ENCODE measurements around the gene NKAIN2.
"Not testable (repeated sequence)": the region's sequence is repeated elsewhere in the genome, so short reads cannot be mapped to it uniquely, and the experiment has no call there.

NKAIN2 gene

GRCh38 chr6:124432620-124433019 is 629.0 kb downstream of the NKAIN2 start:
- Mint-ChIP-seq H3K4me3 (no peak overlapping the region), H3K27ac (no peak overlapping the region), H3K27me3 (no peaks in the 10 kb centered on the region), H3K9me3 (peaks cover 6% of the 10 kb centered on the region), H3K4me1 (no peaks in the 10 kb centered on the region), H3K36me3 (no peaks in the 10 kb centered on the region)

DNA sequence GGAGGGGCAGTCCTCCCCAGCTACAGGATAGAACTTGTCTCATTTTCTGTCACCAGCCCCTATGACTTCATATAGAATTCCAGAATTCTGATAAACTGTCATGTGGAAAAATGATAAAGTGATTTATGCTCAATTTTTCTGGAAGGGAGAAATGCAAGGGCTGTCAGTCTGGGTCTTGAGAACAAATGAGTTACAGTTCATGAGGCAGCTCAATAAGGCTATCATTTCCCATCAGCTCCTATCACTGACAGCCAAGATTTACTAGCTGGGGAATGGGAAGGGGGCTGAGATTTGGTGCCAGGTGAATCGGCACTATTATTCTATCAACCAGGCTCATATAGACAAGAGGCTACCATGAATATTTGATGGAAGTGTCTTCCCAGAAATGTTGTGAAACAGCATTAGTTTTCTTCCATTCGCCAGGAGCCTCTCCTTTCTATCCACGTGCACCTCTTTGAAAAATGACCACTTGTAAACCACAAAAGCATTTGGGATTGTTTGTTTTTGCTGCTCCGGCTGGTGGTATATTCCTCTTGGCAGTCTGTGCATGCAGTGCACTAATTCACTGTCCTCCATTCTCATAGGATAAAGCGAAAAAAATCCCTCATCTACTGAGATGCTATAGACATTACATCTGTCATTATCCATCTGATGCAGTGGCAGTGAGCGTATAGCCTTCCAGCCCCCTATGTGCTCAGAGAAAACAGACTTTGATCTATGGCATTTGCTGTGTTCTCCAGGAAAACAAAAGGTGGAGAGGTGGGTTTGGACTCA is 629.9 kb downstream of the NKAIN2 start:
- Mint-ChIP-seq H3K27me3 (no peaks in the 10 kb centered on the region), H3K36me3 (no peaks in the 10 kb centered on the region), H3K27ac (no peak overlapping the region), H3K4me3 (no peak overlapping the region), H3K9me3 (peaks cover 6% of the 10 kb centered on the region), H3K4me1 (no peaks in the 10 kb centered on the region)

DNA sequence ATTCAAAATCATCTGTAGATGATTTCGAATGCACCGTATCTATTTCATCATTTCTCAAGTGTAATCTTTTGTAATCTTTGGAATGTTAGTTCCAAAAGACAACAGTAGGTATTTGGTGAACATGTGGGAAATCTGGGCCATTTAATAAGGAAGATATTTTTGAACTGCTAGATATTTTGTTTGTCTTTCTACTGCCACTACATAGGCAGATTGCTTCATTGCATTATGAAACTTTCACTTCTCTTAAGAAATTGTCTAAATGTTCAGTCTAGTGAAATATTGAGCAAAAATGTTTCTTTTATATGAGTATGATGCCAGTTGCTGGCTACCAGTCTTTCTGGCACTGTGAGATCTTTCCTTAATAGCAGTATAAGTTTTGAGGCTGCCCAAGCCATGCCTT is 630.8 kb downstream of the NKAIN2 start:
- H3K4me3 Mint-ChIP-seq: no peak overlapping the region
- H3K4me1 Mint-ChIP-seq: no peaks in the 10 kb centered on the region
- H3K9me3 Mint-ChIP-seq: peaks cover 6% of the 10 kb centered on the region
- H3K36me3 Mint-ChIP-seq: no peaks in the 10 kb centered on the region
- H3K27me3 Mint-ChIP-seq: no peaks in the 10 kb centered on the region
- no peak overlapping the region for H3K27ac Mint-ChIP-seq

DNA sequence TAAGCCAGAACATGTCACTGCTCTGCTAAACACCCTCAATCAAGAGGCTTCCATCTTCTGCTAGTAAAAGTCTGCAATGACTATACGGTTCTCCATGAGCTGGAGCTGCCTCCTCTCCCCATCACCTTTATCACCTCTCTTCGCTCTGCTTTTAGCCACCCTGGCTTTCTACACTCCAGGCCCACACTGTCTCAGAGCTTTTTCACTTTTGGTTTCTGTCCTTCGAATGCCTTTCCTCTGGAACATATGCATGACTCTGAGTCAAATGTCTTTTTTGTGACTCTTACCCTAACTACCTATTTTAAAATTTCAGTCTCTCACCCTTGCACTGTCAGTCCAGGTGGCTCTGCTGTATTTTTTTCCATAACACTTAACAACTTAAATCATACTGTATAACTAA is 633.1 kb downstream of the NKAIN2 start:
- no peaks in the 10 kb centered on the region for H3K9me3 Mint-ChIP-seq
- H3K27me3 Mint-ChIP-seq: no peaks in the 10 kb centered on the region
- H3K27ac Mint-ChIP-seq: no peak overlapping the region
- no peaks in the 10 kb centered on the region for H3K4me1 Mint-ChIP-seq
- no peak overlapping the region for H3K4me3 Mint-ChIP-seq
- H3K36me3 Mint-ChIP-seq: no peaks in the 10 kb centered on the region

DNA sequence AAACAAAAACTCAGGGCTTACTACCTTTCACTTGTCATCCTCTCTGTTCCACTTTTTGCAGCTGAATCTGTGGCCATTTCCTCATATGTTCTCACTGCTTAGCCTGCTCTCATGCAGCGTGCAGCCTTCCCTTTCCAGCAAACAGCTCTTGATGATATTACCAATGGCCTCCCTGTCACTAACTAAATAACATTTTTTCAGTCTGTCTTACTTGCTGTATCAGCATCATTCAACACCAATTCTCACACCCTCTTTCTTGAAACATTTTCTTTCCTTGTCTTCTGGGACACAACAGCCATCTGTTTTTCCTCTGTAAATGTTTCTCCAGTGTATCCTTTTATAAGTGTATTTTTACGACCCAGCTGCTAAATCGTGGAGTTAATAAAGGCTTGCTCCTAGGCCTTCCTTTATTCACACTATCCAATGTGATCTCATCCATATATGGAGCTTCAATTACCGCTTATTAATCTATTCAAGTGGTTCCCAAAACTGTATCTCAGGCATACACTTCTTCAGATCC is 634.9 kb downstream of the NKAIN2 start:
- no peaks in the 10 kb centered on the region for H3K4me1 Mint-ChIP-seq
- no peaks in the 10 kb centered on the region for H3K9me3 Mint-ChIP-seq
- no peaks in the 10 kb centered on the region for H3K27me3 Mint-ChIP-seq
- no peak overlapping the region for H3K4me3 Mint-ChIP-seq
- H3K36me3 Mint-ChIP-seq: no peaks in the 10 kb centered on the region
- no peak overlapping the region for H3K27ac Mint-ChIP-seq

GRCh38 chr6:124441450-124441849 is 637.8 kb downstream of the NKAIN2 start:
- H3K27me3 Mint-ChIP-seq: no peaks in the 10 kb centered on the region
- H3K4me3 Mint-ChIP-seq: no peak overlapping the region
- H3K36me3 Mint-ChIP-seq: no peaks in the 10 kb centered on the region
- H3K27ac Mint-ChIP-seq: no peak overlapping the region
- no peaks in the 10 kb centered on the region for H3K9me3 Mint-ChIP-seq
- H3K4me1 Mint-ChIP-seq: no peaks in the 10 kb centered on the region

DNA sequence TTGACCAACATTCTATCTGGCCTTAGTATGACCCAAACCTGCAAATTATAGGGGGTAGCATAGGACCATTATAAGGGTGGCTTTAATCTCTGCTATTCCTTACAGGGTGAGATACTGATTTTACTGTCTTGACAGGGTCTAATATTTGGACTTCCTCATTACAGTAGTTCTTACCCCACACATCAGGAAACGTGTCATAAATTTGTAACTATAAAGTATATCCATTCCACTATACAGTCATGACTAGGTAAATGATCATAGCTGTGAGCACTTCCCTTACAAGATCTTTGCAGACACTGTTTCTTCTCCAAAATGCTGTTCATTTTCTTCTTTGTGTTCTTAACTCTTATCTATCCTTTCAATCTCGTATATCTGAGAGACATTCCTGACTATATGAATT is 639.9 kb downstream of the NKAIN2 start:
- Mint-ChIP-seq H3K4me3 (no peak overlapping the region), H3K27ac (no peak overlapping the region), H3K36me3 (no peaks in the 10 kb centered on the region), H3K27me3 (no peaks in the 10 kb centered on the region), H3K9me3 (no peaks in the 10 kb centered on the region), H3K4me1 (no peaks in the 10 kb centered on the region)

DNA sequence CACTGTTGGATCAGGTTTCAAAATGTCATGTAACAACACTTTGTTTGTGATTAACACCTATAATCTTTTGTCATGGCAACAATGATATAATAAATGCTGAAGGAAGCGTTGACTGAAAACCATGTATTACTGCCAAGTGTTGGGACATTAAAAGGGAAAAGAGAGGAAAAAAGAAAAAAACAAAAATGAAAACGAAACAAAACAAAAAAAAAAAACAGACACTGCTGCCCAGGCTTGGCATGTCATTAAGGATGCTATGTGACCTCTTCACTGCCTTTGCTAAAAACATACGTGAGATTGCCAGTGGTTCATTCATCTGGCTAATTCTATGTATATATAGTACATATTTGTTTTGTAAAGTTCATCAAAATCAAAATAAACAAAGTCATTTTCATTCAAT is 641.9 kb downstream of the NKAIN2 start:
- Mint-ChIP-seq H3K4me1 (no peaks in the 10 kb centered on the region), H3K9me3 (no peaks in the 10 kb centered on the region), H3K27me3 (no peaks in the 10 kb centered on the region), H3K36me3 (no peaks in the 10 kb centered on the region), H3K27ac (no peak overlapping the region), H3K4me3 (no peak overlapping the region)

DNA sequence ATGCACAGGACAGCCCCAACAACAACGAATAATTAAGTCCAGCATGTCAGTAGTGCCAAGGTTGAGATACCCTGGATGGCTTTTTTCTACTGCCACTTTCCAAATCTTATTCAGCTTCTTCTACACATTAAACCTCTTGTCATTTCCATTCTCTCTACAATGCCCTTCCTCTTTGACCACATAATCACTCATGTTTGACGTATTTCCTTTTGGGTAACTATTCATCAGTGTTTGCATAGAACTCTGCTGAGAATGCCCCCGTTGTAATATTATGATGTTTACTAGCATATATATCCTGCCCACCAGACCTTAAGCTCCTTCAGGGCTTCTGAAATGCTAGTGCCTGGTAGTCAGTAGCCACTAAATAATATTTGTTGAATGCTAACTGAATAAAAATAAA is 643.3 kb downstream of the NKAIN2 start:
- Mint-ChIP-seq H3K4me3 (no peak overlapping the region), H3K4me1 (no peaks in the 10 kb centered on the region), H3K27ac (no peak overlapping the region), H3K9me3 (no peaks in the 10 kb centered on the region), H3K36me3 (no peaks in the 10 kb centered on the region), H3K27me3 (no peaks in the 10 kb centered on the region)

DNA sequence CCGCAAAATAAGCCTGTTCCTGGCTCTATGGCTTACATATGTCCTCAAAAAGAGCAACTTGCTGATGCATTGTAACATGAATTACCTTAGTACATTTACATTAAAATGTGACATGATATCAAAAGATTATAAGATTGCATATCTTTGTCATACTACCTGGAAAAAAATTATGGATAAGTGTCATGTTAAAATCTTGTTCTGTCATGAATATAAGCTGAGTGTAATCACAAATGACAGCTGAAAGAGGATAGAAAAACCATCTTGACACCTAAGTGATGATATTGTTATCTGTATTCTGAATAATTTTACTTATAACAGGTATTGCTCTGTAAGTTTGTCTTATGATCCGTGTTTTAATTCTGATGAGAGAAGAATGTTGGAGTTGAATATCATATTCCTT is 655.6 kb downstream of the NKAIN2 start:
- no peaks in the 10 kb centered on the region for H3K4me1 Mint-ChIP-seq
- no peak overlapping the region for H3K27ac Mint-ChIP-seq

DNA sequence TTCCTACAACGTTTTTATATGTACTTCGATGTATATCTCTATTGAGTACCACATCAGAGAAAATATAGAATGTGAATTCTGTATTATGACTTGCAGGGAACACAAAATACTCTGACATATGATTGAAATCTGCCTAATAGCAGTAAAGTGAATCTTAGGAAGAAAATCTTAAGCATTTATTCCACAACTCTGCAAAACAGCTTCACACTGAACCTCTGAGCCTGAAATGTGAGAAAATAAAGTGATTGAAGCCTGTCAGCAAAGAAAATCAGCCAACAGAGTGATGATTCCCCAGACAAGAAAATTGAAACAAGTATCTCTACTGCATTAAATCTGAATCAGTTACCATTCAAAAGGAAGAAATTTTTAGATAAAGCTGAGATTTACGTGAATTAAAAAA is 659.1 kb downstream of the NKAIN2 start:
- Mint-ChIP-seq H3K27me3 (no peaks in the 10 kb centered on the region), H3K27ac (no peak overlapping the region), H3K4me3 (no peak overlapping the region), H3K9me3 (peaks cover 6% of the 10 kb centered on the region), H3K4me1 (no peaks in the 10 kb centered on the region), H3K36me3 (no peaks in the 10 kb centered on the region)

More for the DNA sequence above, 655.6 kb downstream of the NKAIN2 start:
- H3K9me3 Mint-ChIP-seq: peaks cover 2% of the 10 kb centered on the region
- no peaks in the 10 kb centered on the region for H3K27me3 Mint-ChIP-seq
- no peak overlapping the region for H3K4me3 Mint-ChIP-seq
- H3K36me3 Mint-ChIP-seq: no peaks in the 10 kb centered on the region

GRCh38 chr6:124463271-124463670 is 659.6 kb downstream of the NKAIN2 start:
- Mint-ChIP-seq H3K27me3 (no peaks in the 10 kb centered on the region), H3K27ac (no peak overlapping the region), H3K4me1 (no peaks in the 10 kb centered on the region), H3K9me3 (peaks cover 6% of the 10 kb centered on the region), H3K36me3 (no peaks in the 10 kb centered on the region), H3K4me3 (no peak overlapping the region)

DNA sequence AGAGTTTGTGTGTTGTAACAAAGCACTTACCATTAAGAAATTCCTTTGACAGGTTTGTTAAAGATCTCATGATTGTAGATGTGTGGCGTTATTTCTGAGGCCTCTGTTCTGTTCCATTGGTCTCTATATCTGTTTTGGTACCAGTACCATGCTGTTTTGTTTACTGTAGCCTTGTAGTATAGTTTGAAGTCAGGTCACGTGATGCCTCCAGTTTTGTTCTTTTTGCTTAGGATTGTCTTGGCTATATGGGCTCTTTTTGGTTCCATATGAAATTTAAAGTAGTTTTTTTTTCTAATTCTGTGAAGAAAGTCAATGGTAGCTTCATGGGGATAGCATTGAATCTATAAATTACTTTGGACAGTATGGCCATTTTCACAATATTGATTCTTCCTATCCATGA is 660.9 kb downstream of the NKAIN2 start:
- H3K9me3 Mint-ChIP-seq, H3K27ac Mint-ChIP-seq, H3K36me3 Mint-ChIP-seq, H3K4me1 Mint-ChIP-seq, H3K4me3 Mint-ChIP-seq, H3K27me3 Mint-ChIP-seq: not testable (repeated sequence)

- Mint-ChIP-seq H3K9me3 (peaks cover 6% of the 10 kb centered on the region), H3K36me3 (no peaks in the 10 kb centered on the region), H3K4me3 (no peak overlapping the region), H3K4me1 (no peaks in the 10 kb centered on the region), H3K27me3 (no peaks in the 10 kb centered on the region), H3K27ac (no peak overlapping the region)
These were observed 663.3 kb downstream of the NKAIN2 start for GRCh38 chr6:124466949-124467348.

- Mint-ChIP-seq H3K4me3 (no peak overlapping the region), H3K36me3 (no peaks in the 10 kb centered on the region), H3K4me1 (no peaks in the 10 kb centered on the region), H3K27me3 (no peaks in the 10 kb centered on the region), H3K9me3 (peaks cover 9% of the 10 kb centered on the region), H3K27ac (no peak overlapping the region)
These were observed 663.7 kb downstream of the NKAIN2 start for GRCh38 chr6:124467366-124467765.

- H3K4me3 Mint-ChIP-seq: no peak overlapping the region
- no peak overlapping the region for H3K27ac Mint-ChIP-seq
- H3K36me3 Mint-ChIP-seq: no peaks in the 10 kb centered on the region
- peaks cover 6% of the 10 kb centered on the region for H3K9me3 Mint-ChIP-seq
- H3K4me1 Mint-ChIP-seq: no peaks in the 10 kb centered on the region
- no peaks in the 10 kb centered on the region for H3K27me3 Mint-ChIP-seq
These were observed 667.1 kb downstream of the NKAIN2 start for GRCh38 chr6:124470803-124471202.

GRCh38 chr6:124475176-124475575 is 671.5 kb downstream of the NKAIN2 start:
- Mint-ChIP-seq H3K36me3 (no peaks in the 10 kb centered on the region), H3K4me1 (no peaks in the 10 kb centered on the region), H3K4me3 (no peak overlapping the region), H3K27me3 (no peaks in the 10 kb centered on the region), H3K27ac (no peak overlapping the region), H3K9me3 (peaks cover 6% of the 10 kb centered on the region)
